Measurements from ENCODE around the gene TDRD10. TPM values are rescaled to one million over a fixed set of nuclear protein-coding genes. Genes with fewer than 3 reads are reported as not detected.

Gene TDRD10
- total RNA-seq, 1 donor from 2014 or later, result 4.9 TPM

DNA sequence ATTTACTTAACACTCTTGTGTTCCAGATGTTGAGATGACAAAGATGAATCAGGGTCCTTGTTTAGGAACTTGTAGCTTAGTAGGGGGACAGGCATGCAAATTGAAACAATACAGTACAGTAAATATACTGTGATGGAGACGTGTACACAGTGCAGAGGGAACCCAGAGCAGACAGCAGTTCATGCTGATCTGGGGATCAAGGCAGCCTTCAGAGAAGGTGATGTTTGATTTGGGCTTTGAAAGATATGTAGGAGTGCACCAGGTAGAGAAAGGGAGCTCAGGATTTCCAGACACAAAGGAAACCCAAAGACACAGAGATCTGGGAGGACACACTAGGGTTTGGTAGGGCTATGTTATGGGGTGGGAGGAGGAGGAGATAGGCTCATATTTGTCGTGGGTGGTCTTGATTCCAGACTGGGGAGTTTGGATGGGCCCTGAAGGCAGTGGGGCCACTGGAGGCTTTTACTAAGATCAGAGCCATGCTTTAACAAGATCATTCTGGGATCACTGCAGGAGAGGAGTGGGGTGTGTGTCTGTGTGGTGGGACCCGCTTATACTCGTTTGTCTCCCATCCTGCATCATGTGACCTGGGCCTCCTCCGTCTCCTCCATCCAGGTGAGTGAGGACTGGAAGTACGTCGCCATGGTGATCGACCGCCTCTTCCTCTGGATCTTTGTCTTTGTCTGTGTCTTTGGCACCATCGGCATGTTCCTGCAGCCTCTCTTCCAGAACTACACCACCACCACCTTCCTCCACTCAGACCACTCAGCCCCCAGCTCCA, 73.3 kb downstream of the TDRD10 start:
- no peak for DNase-seq (ENCODE audit: extremely low spot score in 2 of 2)
- no peak for TF ChIP-seq POLR2AphosphoS5 (IDR thresholded peaks at IDR 0.05; ENCODE audit: insufficient read depth in 1 of 2, low read depth in 1 of 2)
- no peak for TF ChIP-seq POLR2A (IDR thresholded peaks at IDR 0.05)
- TF ChIP-seq, protein P1, sequence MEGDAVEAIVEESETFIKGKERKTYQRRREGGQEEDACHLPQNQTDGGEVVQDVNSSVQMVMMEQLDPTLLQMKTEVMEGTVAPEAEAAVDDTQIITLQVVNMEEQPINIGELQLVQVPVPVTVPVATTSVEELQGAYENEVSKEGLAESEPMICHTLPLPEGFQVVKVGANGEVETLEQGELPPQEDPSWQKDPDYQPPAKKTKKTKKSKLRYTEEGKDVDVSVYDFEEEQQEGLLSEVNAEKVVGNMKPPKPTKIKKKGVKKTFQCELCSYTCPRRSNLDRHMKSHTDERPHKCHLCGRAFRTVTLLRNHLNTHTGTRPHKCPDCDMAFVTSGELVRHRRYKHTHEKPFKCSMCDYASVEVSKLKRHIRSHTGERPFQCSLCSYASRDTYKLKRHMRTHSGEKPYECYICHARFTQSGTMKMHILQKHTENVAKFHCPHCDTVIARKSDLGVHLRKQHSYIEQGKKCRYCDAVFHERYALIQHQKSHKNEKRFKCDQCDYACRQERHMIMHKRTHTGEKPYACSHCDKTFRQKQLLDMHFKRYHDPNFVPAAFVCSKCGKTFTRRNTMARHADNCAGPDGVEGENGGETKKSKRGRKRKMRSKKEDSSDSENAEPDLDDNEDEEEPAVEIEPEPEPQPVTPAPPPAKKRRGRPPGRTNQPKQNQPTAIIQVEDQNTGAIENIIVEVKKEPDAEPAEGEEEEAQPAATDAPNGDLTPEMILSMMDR (IDR thresholded peaks at IDR 0.05), result no peak
- H3K4me1 ChIP-seq, result peaks cover 8% of the 10 kb centered on the region
- intact Hi-C loops (cut with DNase I), result no loop called here
- no peaks in the 10 kb centered on the region for H3K27me3 ChIP-seq
- no peak overlapping the region for H3K27ac ChIP-seq
- peaks cover 0 to 12% of the 10 kb centered on the region in 2 donors for H3K36me3 ChIP-seq
- H3K4me3 ChIP-seq, result no peak overlapping the region
- H3K9me3 ChIP-seq, result no peaks in the 10 kb centered on the region

DNA sequence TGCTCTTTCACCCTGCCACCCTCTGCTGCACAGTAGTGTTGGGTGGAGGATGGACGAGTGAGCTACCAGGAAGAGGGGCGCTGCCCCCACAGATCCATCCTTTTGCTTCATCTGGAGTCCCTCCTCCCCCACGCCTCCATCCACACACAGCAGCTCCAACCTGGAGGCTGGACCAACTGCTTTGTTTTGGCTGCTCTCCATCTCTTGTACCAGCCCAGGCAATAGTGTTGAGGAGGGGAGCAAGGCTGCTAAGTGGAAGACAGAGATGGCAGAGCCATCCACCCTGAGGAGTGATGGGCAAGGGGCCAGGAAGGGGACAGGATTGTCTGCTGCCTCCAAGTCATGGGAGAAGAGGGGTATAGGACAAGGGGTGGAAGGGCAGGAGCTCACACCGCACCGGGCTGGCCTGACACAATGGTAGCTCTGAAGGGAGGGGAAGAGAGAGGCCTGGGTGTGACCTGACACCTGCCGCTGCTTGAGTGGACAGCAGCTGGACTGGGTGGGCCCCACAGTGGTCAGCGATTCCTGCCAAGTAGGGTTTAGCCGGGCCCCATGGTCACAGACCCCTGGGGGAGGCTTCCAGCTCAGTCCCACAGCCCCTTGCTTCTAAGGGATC, 74.0 kb downstream of the TDRD10 start:
- H3K36me3 ChIP-seq, result peaks cover 0 to 20% of the 10 kb centered on the region in 2 donors
- H3K4me1 ChIP-seq, result peaks cover 8% of the 10 kb centered on the region
- TF ChIP-seq POLR2A (IDR thresholded peaks at IDR 0.05) (no peak), POLR2AphosphoS5 (IDR thresholded peaks at IDR 0.05; ENCODE audit: insufficient read depth in 1 of 2, low read depth in 1 of 2) (no peak)
- TF ChIP-seq, protein P1 (IDR thresholded peaks at IDR 0.05), result no peak
- H3K27me3 ChIP-seq, result no peaks in the 10 kb centered on the region
- H3K4me3 ChIP-seq, result no peak overlapping the region
- no peaks in the 10 kb centered on the region for H3K9me3 ChIP-seq
- intact Hi-C loops (cut with DNase I), result no loop called here
- no peak for DNase-seq (ENCODE audit: extremely low spot score in 2 of 2)
- no peak overlapping the region for H3K27ac ChIP-seq

DNA sequence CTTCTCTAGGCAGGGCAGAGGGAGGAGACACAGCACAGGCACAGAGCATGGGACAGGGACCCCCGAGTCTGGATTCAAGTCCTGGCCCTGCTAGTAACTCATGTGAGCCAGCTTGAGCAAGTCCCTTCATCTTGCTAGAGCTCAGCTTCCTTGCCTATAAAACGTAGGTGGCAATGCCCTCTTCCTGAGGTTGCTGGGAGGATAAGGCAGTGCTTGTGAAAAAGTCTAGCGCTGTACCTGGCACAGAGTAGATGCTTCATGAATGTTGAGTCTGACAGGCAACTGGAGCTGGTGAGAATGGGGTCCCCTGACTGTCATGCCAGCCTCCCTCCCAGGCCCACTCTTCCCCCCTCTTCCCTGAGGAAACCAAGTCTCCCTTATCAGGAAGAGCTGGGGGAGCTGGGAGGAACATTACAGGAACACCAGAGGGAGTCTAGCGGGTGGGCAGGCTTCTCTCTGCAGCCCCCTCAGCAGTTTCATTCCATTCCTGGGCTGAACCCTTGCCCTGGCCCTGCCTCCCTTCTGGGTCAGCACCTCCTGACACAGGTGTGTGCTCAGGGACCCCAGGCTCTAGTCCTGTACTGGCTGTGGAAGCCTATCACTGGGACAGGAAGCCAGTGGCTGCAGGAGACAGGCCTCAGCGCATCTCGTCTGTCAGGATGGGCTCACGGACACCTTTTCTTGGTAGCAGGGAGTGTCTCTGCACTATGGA, 75.5 kb downstream of the TDRD10 start:
- Histone ChIP-seq H3K4me1 (peaks cover 8% of the 10 kb centered on the region), H3K4me3 (no peak overlapping the region), H3K27ac (peak overlapping the region; percentile 2), H3K9me3 (no peaks in the 10 kb centered on the region), H3K27me3 (no peaks in the 10 kb centered on the region), H3K36me3 (peaks cover 0 to 34% of the 10 kb centered on the region in 2 donors)
- DNase-seq (ENCODE audit: extremely low spot score in 2 of 2), result no peak
- intact Hi-C loops (cut with DNase I), result no loop called here
- TF ChIP-seq POLR2AphosphoS5 (IDR thresholded peaks at IDR 0.05; ENCODE audit: insufficient read depth in 1 of 2, low read depth in 1 of 2), result no peak
- no peak for TF ChIP-seq POLR2A (IDR thresholded peaks at IDR 0.05)
- TF ChIP-seq, protein P1 (IDR thresholded peaks at IDR 0.05), result no peak

DNA sequence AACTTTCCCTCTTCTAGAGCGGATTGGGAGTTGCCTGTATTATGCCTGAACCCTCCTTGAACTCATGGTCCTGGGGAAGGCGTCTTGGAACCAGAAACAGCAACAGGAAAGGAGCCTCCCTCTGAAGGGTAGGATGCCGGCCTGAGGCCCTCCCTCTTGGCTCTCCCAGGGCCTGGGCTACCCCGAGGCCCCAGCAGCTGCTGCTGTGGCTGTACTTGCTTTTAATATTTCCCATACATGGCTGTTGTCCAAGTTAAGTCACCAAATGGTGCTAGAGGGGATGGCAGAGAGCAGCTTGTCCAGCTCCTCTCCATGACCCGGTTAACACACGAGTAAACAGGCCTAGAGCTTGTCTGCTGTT, 76.0 kb downstream of the TDRD10 start:
- intact Hi-C loops (cut with DNase I), result no loop called here
- H3K36me3 ChIP-seq, result peaks cover 0 to 39% of the 10 kb centered on the region in 2 donors
- peak overlapping the region; percentile 2 for H3K27ac ChIP-seq

DNA sequence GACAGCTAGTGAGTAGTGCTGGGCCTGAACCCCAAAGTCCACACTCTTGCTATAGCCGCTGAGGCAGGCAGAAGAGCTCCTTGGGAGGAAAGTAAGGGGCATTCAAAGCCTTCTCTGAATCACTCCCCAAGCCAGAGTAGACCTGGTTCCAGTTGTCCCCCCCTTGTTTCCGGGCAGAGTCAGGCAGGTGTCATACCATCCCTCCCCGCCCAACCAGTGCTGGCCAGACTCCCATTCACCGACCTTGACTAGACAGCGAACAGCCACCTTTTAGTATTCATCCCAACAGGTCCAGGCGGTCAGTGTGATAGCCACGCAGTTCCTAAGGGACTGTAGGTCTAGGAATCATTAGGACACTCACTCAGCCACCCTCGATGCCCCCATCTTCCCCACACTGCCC, 77.4 kb downstream of the TDRD10 start:
- peaks cover 8% of the 10 kb centered on the region for H3K4me1 ChIP-seq
- H3K27ac ChIP-seq, result no peak overlapping the region
- H3K36me3 ChIP-seq, result peaks cover 0 to 53% of the 10 kb centered on the region in 2 donors
- no peak overlapping the region for H3K4me3 ChIP-seq
- H3K27me3 ChIP-seq, result no peaks in the 10 kb centered on the region
- TF ChIP-seq POLR2A (IDR thresholded peaks at IDR 0.05), result no peak
- TF ChIP-seq POLR2AphosphoS5 (IDR thresholded peaks at IDR 0.05; ENCODE audit: insufficient read depth in 1 of 2, low read depth in 1 of 2), result no peak
- TF ChIP-seq, protein P1 (IDR thresholded peaks at IDR 0.05), result no peak
- intact Hi-C loops (cut with DNase I), result no loop called here
- no peak for DNase-seq (ENCODE audit: extremely low spot score in 2 of 2)
- H3K9me3 ChIP-seq, result no peaks in the 10 kb centered on the region

More for the DNA sequence above, 76.0 kb downstream of the TDRD10 start:
- Histone ChIP-seq H3K9me3 (no peaks in the 10 kb centered on the region), H3K27me3 (no peaks in the 10 kb centered on the region), H3K4me3 (no peak overlapping the region), H3K4me1 (peaks cover 8% of the 10 kb centered on the region)
- TF ChIP-seq POLR2AphosphoS5 (IDR thresholded peaks at IDR 0.05; ENCODE audit: insufficient read depth in 1 of 2, low read depth in 1 of 2), result no peak
- no peak for TF ChIP-seq POLR2A (IDR thresholded peaks at IDR 0.05)
- no peak for DNase-seq (ENCODE audit: extremely low spot score in 2 of 2)

All from vagina (tissue), 2 donors.